Camera-type eye (tissue), 1 donor: ENCODE data around the gene ZBTB42. TPM values are rescaled to one million over a fixed set of nuclear protein-coding genes. Genes with fewer than 3 reads are reported as not detected.

Experiments used
- total RNA-seq: library from RNA; depleted of rRNA; stranded (reverse); fragments of >200 nt; gene quantifications from one replicate; pipeline ENCODE4 v1.2.3, GENCODE V29; 2014

Gene ZBTB42
- 5.4 TPM for total RNA-seq

GRCh38 chr14:104800771-104801519, at the start of gene ZBTB42:
Gene ZBTB42 (plus strand): TSS chr14:104801101. CDS start chr14:104801198, 97 bp downstream.

GRCh38 chr14:104752735-104753527, 48.0 kb upstream of the ZBTB42 start, which contains the start of gene SIVA1:
Gene SIVA1 (plus strand): TSS chr14:104753147. CDS start chr14:104753202, 55 bp downstream.

GRCh38 chr14:104794993-104795780, 5.7 kb upstream of the ZBTB42 start, which contains the start of gene AKT1:
Gene AKT1 (minus strand): TSS chr14:104795748. CDS start chr14:104792643, 3,105 bp downstream.

Other genes with a start within 250 kb of the ZBTB42 start
- 0.49 TPM for gene C14orf180, start 221.3 kb upstream of the ZBTB42 start, total RNA-seq
- gene TMEM179, start 196.3 kb upstream of the ZBTB42 start, total RNA-seq, result 24.7 TPM
- 43.8 TPM for gene INF2, start 111.5 kb upstream of the ZBTB42 start, total RNA-seq
- gene ADSS1, start 76.9 kb upstream of the ZBTB42 start, total RNA-seq, result 17.1 TPM
- 125 TPM for gene SIVA1, start 48.0 kb upstream of the ZBTB42 start, total RNA-seq
- 122 TPM for gene AKT1, start 5.4 kb upstream of the ZBTB42 start, total RNA-seq
- 16.4 TPM for gene CEP170B, start 64.2 kb downstream of the ZBTB42 start, total RNA-seq
- 3.1 TPM for gene PLD4, start 123.8 kb downstream of the ZBTB42 start, total RNA-seq
- gene AHNAK2, start 177.3 kb downstream of the ZBTB42 start, total RNA-seq, result 20.0 TPM
- gene CLBA1, start 184.7 kb downstream of the ZBTB42 start, total RNA-seq, result 9.3 TPM
- 22.8 TPM for gene CDCA4, start 220.0 kb downstream of the ZBTB42 start, total RNA-seq